HEK293 (cell line): ENCODE data around the gene SKOR1.

Experiments
- BCL11A ChIP-seq: fragments of 450-650 bp; formaldehyde crosslinking; IDR thresholded peaks from 2 replicates; pipeline ENCODE4 v1.5.1; 2016; ENCODE audit warnings: low read depth, missing biosample characterization, missing genetic modification characterization
- ZNF391 ChIP-seq: fragments of 450-650 bp; formaldehyde crosslinking; IDR thresholded peaks from 2 replicates; pipeline ENCODE4 v1.5.1; 2016; ENCODE audit warnings: low read depth, missing biosample characterization, missing genetic modification characterization, borderline replicate concordance
- TF ChIP-seq, protein P1 (sequence below): fragments of 450-650 bp; formaldehyde crosslinking; IDR thresholded peaks from 2 replicates; pipeline ENCODE4 v1.5.1; 2016; ENCODE audit warnings: missing biosample characterization, missing genetic modification characterization

GRCh38 chr15:67826717-67827561 lies 1.6 kb downstream of the SKOR1 start:
- TF ChIP-seq, protein P1, sequence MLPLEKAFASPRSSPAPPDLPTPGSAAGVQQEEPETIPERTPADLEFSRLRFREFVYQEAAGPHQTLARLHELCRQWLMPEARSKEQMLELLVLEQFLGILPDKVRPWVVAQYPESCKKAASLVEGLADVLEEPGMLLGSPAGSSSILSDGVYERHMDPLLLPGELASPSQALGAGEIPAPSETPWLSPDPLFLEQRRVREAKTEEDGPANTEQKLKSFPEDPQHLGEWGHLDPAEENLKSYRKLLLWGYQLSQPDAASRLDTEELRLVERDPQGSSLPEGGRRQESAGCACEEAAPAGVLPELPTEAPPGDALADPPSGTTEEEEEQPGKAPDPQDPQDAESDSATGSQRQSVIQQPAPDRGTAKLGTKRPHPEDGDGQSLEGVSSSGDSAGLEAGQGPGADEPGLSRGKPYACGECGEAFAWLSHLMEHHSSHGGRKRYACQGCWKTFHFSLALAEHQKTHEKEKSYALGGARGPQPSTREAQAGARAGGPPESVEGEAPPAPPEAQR = no peak
- TF ChIP-seq BCL11A (tag by site-specific recombination) = no peak
- TF ChIP-seq ZNF391 = no peak
